ENCODE measurements around the gene NBEAL2.
"Not testable (repeated sequence)": the region's sequence is repeated elsewhere in the genome, so short reads cannot be mapped to it uniquely, and the experiment has no call there.

Gene NBEAL2

DNA sequence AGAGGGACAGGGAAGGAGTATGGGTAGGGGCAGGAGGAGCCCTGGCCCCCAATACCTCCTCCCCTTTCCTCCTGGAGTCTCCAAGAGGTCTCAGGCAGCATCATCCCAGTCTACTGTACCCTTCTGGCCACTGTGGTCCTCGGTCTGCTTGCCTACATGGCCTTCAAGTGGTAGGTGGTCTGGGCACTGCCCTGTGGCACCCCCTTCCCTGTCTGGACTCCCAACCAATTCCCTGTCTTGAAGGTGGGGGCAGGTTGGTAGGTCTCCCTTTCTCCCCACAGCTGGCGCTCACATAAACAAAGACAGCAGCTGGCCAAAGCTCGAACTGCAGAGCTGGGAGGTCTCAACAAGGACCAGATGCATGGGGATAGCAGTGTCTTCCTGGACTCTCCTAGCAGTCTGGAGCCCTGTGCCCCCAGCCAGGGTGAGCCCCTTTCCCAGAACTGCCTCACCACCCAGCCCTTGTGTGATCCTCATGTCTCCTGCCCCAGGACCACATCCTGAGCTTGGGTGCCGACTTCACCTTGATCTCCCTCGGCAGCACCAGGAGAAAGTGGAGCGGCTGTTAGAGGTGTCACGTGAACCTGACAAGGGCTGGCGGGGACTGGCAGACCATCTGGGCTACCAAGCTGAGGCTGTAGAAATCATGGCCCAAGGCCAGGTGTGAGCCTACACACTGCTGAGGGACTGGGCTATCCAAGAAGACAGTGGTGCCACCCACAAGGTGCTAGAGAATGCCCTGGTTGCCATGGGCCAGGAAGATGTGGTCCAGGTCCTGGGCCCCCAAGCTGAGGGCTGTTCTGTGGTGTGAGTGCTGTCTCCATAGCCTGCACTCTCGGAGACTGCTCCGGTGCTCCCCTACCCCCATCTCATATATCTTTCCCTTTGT, 33.1 kb downstream of the NBEAL2 start:
- DNase-seq: no peak

DNA sequence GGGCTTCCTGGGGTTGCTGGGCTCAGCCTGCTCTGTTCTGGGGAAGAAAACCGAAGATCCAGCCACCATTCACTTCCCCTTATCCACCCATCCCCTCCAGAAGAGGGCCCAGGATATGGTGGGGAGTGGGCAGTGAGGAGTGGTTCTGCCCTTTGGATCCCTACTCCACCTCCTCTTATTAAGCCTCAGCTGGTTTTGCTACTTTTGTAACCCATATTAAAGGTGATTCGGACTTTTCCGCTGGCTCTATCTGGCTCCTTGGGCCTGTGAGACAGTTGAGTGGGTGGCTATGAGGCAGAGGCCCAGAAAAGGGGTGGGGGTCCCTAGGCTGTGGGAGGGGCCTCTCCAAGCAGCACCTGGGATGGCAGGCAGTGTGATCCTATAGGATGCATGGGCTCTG, 33.8 kb downstream of the NBEAL2 start:
- DNase-seq: no peak

DNA sequence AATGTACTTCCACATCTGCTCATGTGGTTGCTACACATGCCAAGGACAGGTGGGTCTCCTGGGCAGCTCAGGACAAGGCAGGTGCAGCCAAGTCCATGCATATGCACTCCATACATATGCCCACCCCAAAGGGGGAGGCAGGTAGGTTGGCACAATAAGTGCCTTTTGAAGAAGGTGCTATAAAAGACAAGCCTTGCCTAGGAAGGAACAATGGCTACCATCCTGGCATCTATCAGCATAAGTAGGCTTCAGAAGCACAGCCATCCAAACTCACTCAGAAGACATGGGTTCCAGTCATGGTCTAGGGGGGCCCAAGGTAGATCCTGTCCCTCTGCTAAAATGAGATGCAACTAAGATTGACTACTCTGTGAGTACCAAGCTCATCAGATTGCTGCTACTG, 34.6 kb downstream of the NBEAL2 start:
- DNase-seq: no peak

DNA sequence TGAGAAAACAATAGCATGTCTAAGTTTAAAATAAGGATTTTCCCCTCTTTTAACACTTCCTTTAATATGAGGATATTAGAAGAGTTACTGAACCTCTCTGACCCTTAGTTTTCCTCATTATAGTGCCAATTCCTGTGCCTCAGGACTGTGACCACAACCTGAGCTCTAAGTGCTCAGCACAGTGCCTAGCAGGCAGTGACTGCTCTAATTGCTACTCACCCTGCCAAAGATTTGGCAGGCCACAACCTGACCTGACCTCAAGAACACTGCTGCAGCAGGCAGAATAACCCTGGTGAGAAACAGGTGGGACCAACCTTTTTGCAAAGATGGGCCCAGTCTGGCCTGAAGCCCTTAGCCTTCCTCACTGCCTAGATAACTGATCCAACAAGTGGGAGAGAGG, 35.7 kb downstream of the NBEAL2 start:
- no peak for DNase-seq

DNA sequence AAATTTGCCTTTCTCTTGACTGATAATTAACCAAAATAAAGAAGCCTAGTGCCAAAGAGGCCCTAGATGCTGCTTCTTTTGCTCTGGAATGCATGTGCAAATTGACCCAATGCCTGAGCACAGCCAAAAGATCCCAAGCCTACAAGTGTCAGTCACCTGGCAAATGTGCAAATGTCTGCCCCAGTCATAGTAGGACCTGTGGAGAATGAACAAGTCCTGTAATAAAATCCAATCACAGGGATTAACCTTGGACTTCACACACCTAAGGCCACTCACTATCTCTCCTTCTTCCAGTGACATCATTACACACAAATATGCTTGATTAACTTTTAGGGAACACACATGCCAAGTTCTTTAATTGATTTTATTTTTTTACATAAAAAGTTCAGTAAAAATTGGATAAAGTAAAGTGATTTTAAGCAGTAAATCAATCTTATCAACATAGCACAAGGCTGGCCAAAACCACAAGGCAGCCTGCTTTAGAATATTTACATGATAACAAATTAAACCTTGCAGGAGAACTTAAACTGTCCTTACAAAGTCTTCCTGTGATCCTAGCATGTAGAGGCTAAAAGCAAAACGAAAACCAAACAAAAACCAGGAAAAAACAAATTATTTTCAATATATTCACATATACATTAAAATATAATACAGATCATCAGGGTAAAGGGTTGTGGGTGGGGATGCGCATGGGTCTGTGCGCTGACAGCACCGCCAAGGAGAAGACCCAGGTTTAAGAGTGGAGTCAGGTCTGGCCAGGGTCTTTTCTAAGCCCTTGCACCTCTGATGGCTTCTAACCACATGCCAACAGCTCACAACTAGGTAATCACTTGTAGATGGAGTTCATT, 36.8 kb downstream of the NBEAL2 start:
- DNase-seq: no peak

DNA sequence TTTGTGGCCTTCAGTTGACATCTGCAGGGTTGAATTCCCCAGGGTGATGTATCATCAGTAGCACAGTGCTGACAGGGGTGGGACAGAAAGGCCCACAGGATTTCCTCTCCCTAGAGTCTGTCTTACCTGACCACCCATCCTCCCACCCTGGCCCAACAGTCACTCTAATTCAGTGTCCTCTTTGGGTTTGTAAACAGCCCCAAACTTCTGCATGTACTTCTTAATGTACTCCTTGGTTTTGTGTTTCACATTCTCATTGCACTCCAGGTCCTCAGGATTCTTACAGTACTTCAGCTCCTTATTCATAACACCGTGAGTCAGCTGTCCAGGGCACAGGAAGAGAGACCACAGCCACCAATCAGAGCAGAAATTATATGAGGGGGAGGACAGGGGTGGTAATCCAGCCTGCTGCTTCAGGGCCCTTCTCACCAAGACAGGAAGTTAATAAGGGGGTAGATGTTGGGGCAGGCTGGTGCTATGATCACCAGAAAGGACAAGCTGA, 37.5 kb downstream of the NBEAL2 start:
- DNase-seq: peak in 1 of 2 experiments; percentile 36

DNA sequence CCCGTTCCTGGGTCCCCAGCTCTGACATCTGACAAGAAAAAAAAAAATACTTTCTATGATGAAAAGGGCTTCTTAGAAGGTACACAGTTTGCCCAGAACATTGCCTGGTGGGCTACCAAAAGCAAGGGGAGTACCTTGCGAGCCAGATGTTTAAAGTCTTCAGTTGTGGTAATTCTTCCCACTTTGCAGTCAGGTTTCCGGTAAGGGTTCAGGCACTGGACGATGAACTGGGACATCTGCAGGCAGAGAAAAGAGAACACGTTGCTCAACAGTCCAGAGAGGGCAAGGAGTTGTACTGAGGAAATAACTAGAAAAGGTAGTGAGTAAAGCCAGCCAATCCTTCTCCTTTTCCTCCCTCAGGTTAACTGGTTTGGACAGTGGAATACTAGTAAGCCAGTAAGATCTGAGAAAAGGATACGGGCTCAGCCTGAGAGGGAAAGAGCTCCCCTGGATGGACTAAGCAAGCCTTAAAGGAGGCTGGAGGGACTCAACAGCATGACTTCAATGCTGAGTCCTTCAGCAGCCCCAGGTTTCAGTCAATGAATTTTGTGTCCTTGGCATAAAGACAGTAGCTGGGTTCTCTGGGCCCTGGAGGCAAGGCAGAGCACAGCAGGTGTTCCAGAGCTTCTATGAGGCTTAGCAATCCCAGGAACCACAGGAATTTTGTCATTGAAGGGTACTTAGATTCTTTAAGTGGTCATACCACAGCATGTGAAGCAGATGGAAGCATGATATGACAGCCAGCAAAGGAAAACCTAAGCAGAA, 38.2 kb downstream of the NBEAL2 start:
- no peak for DNase-seq

DNA sequence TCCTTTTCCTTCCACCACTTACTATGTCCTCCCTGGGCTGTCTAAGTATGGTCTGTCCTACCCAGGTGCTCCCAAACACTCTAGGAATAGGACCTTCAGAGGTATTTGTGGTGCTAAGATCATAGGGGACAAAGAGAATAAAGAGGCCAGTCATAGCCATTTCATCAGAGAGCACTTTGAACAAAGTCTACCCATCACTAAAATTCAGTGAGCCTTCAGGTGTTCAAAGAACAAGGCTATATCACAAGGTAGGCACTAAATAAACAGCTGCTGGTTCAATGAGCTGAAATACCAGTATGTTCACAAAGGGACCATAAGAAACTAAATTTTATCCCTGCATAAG, 38.8 kb downstream of the NBEAL2 start:
- DNase-seq: no peak

DNA sequence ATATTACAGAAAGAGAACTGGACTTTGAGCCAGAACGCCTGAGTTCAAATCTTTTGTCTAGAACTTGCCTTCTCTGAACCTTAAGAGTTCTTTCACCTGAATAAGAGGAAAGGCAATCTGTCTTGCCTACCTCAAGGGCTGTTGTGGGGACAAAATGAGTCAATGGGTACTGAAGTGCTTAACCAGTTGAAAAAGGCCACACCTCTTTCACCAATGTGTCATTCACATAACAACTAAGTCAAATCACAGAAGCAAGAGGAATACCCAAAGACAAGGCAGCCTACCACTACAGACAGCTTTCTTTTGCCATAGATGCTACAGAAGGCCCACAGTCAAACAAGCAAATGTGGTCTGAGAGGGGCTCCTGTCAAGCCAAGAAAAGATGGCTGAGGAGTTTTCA, 39.7 kb downstream of the NBEAL2 start:
- DNase-seq: no peak

DNA sequence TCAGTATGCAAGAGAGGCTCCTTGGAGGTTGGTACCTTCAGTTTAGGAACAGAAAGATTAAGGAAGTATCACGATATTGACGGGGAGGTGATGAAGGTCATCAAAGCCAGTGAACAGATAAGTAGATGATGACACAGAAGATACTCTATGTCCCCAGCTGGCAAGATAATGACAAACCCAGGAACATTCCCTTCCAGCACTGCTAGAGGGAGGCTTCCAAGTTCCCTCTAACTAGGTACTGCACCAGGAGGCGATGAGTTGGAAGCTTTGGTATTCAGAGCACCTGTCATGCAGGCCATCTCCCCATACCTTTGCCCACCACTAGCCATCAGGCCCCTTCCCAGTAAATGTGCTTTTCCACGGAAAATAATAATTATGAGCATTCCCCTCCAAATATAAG, 40.8 kb downstream of the NBEAL2 start:
- DNase-seq: no peak

DNA sequence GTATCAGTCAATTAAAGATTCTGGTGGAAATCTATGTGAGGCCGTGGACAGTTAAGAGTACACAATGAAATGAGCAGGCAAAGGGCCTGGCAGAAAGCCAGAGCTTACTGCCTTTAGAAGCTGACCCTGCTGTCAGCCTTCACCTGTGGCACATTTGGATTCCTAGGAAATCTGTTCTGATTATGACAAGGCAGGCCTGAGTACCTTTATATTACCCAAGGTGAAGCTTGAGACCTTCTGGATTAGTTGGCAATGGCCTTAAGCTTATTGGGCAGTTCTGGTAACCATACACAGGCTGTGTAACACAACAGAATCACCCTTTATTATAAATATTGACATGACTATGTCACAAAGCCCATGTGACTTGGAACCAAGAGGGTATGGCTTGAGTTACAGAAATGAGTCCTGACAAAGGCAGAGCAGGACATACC, 43.2 kb downstream of the NBEAL2 start:
- no peak for DNase-seq

DNA sequence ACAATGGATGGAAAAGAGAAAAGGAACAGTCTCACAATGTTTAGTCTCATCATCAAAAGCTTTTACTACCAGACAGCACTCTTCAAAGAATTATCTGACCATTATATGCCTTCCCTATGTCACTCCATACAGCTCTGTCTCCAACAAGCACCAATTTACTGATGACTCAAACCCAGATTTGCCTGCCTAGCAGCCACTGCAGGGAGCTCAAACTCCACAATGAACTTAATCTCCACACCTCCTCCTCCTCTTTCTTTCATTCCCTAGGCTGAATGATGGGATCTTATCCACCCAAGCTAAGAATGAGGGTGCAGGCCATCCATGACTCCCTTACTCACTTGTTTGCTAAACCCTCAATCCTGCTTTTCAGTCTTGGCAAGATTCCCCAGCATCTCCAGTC, 45.5 kb downstream of the NBEAL2 start:
- no peak for DNase-seq

DNA sequence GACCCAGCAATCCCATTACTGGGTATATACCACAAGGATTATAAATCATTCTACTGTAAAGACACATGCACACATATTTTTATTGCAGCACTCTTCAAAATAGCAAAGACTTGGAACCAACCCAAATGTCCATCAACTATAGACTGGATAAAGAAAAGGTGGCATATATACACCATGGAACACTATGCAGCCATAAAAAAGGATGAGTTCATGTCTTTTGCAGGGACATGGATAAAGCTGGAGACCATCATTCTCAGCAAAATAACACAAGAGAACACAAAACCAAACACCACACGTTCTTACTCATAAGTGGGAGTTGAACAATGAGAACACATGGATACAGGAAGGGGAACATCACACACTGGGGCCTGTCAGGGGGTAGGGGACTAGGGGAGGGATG, 47.0 kb downstream of the NBEAL2 start:
- not testable (repeated sequence) for DNase-seq

DNA sequence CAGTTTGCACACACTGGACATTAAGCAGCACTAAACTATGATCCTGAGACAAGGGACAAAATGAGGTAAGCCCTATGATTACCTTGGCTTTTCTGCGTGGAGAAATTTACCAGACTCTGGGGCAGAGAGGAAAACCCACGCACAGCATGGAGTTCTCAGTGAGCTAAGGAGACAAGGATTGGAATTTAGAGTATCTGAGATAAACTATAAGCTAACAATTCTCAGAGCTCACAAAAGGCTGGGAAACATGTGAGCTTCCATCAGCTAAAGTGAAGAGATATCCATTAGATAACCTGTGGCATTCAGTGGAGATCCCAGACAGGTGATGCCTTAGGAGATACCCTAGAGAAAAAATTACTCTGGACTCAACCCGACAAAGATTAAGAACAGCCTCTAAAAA, 48.7 kb downstream of the NBEAL2 start:
- DNase-seq: no peak

DNA sequence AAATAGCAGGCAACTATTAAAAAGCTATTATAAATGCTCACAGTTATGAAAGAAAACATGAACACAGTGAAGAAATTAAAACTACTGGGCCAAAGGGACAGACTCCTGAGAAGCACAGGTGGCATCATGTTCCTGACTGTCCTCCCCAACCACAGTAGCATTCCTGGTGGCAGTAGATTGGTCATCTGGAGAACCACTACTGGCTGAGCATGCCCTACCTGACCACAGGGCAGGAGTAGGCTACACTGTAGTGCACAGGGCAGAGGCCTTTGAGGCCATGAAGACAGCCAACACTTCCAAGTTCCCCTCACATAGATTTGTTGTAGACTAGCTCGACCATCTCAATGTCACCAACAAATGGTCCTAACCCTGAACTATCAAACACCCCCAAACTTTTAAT, 49.2 kb downstream of the NBEAL2 start:
- no peak for DNase-seq

DNA sequence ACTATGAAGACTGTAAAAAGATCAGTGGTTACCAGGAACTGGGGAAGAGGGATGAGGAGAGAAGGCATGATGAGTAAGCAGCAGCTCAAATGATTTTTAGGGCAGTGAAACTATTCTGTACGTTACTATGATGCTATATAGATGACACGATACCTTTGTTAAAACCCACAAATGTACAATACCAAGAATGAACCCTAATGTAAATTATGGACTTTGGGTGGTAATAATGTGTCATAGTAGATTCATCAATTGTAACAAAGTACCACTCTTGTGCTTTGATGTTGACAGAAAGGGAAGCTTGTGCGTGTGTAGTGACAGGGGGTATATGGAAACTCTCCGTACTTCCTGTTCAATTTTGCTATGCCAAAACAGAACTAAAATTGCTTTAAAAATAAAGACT, 51.6 kb downstream of the NBEAL2 start:
- DNase-seq: not testable (repeated sequence)

DNA sequence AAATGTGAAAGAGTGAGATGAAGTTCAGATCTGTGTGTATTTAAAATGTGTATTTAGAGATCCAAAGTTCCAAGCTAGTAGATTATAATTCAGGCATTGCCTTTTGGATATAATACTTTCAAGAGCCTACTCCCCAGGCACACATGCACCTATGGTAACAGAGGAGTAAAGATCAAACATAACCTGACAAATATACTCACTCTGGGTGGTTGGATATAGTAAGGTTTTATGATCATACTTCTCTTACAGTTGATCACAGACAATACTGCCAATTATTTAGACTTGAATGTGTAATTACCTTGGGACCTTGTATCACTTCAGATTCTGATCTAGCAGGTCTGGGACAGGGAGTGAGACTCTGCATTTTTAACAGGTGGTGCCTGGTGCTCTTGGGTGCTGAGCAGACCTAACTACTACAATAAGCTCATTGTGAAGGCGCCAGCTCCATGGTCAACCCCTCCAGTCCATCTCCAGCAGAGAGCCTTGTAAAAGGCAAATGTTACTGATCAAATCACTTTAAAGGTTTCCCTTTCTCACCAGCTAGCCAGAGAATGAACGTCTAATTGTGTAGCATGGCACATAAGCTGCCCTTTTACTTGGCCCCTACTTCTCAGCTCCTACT, 55.5 kb downstream of the NBEAL2 start:
- no peak for DNase-seq

DNA sequence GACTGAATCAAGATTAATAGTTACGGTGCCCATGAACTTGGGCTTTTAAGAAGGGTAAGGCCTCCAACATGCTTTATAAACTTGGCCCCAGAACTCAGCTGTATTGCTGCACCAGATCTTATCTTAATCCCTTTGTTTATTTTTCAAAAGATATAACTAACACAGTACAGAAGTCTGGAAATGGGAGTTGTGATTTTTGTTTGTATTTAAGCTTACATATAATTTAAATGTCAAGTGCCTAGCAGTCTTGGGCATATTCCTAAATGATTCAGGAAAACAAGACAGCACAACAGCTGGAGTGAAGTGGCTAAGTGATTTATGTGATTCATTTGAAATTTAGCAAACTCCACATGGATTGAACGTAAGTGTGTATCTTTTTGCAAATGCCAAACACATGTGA, 56.2 kb downstream of the NBEAL2 start:
- DNase-seq: no peak

DNA sequence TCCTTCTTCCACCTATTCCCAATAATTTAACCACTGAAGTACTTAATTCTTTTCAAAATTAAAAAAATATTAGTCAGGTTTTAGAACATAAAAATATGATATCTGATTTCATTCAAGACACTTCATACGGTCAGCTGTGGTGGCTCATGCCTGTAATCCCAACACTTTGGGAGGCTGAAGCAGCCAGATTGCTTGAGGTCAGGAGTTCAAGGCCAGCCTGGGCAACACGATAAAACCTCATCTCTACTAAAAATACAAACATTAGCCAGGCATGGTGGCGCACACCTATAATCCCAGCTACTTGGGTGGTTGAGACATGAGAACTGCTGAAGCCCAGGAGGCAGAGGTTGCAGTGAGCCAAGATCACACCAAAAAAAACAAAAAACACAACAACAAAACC, 56.7 kb downstream of the NBEAL2 start:
- no peak for DNase-seq

DNA sequence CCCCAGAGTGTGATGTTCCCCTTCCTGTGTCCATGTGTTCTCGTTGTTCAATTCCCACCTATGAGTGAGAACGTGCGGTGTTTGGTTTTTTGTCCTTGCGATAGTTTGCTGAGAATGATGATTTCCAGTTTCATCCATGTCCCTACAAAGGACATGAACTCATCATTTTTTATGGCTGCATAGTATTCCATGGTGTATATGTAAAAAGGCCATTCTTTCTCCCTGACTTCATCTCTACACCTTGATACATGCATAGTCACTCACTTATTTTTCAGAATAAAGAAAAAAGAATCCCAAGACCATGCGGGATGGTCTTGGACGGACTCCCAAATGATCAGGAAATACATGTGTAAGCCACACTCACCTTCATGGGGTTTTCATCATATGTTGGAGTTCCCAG, 57.8 kb downstream of the NBEAL2 start:
- not testable (repeated sequence) for DNase-seq

DNA sequence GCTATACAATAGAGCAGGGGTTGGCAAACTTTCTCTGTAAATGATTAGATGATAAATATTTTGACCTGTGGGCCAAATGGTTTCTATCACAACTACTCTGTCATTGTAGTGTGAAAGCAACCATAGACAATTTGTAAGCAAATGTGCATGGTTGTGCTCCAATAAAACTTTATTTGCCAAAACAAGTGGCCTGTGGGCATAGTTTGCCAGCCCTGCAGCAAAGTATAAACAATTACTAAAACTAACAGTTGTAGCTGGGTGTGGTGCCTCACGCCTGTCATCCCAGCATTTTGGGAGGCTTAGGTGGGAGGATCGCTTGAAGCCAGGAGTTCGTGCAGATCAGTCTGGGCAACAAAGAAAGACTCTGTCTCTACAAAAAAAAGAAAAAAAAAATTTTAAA, 61.6 kb downstream of the NBEAL2 start:
- no peak for DNase-seq

DNA sequence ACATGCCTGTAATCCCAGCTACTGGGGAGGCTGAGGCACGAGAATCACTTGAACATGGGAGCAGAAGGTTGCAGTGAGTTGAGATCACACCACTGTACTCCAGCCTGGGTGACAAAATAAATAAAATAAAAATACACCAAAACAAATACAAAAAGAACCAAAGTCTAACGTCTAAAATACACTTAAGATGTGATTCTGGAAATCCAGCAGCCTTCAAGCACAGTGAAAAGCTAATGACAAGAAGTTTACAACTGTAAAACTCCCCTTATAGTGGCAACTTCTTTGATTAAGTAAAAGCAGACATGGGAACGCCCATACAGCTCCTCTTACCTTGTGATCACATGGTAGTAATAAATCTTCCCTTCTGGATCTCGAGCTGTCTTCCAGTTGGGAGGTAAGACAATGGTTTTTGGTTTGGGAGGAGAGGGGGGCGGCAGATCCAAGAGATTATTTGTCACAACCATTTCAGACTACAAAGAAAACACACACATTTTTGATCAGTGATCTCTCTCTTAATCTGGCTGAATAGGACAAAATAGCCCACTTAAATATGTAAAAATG, 62.8 kb downstream of the NBEAL2 start:
- no peak for DNase-seq
